ENCODE measurements around the gene LYPD6B. TPM values are rescaled to one million over a fixed set of nuclear protein-coding genes. Genes with fewer than 3 reads are reported as not detected.

The LYPD6B gene
- total and polyA plus RNA-seq, 4 donors = 0.13 to 0.59 (median 0.14) TPM

DNA sequence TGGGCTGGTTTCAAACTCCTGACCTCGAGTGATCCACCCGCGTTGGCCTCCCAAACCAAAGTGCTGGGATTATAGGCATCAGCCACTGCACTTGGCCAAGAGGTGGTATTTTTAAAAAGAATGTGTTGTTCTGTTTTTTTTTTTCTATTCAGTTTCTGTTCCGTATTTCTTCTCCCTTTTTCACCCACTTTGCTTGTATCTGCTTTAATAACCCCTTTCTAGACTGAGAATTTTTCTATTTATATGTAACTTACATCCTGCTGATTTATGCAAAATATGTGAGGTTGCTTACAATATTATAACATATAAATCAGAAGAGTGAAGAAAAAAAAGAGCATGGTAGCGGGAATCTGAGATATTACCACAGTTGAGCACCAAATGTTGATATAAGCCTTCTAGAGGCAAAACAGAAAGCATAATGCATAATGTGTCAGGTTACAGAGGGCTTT lies 17.2 kb upstream of the LYPD6B start:
- no peak for DNase-seq (ENCODE audit: low spot score)
- Histone ChIP-seq H3K27me3 (ENCODE audit: control insufficient read depth in 4 of 4, insufficient read depth in 4 of 4, low read length in 3 of 4) (no peaks in the 10 kb centered on the region), H3K36me3 (ENCODE audit: control insufficient read depth in 4 of 4, insufficient read depth in 3 of 4, low read depth in 1 of 4, low read length in 3 of 4) (no peaks in the 10 kb centered on the region), H3K4me3 (ENCODE audit: low read depth in 1 of 3, low read length in 3 of 3) (no peak overlapping the region), H3K27ac (ENCODE audit: low read depth in 1 of 2, low read length in 2 of 2) (no peak overlapping the region), H3K9me3 (ENCODE audit: control insufficient read depth in 4 of 4, low read length in 3 of 4) (no peaks in the 10 kb centered on the region), H3K4me1 (ENCODE audit: control insufficient read depth in 4 of 4, insufficient read depth in 4 of 4, low read length in 3 of 4) (no peaks in the 10 kb centered on the region), H3K9ac (ENCODE audit: low read depth in 1 of 2, low read length in 2 of 2) (no peak overlapping the region)
- WGBS = 88% methylated on average over 5 of the region's 5 CpGs
- TF ChIP-seq, protein P1, sequence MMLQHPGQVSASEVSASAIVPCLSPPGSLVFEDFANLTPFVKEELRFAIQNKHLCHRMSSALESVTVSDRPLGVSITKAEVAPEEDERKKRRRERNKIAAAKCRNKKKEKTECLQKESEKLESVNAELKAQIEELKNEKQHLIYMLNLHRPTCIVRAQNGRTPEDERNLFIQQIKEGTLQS (IDR thresholded peaks at IDR 0.05) = no peak
- no peak for TF ChIP-seq HNF4A (conservative IDR thresholded peaks at IDR 0.05)
- no peak for TF ChIP-seq RXRA (IDR thresholded peaks at IDR 0.05)

DNA sequence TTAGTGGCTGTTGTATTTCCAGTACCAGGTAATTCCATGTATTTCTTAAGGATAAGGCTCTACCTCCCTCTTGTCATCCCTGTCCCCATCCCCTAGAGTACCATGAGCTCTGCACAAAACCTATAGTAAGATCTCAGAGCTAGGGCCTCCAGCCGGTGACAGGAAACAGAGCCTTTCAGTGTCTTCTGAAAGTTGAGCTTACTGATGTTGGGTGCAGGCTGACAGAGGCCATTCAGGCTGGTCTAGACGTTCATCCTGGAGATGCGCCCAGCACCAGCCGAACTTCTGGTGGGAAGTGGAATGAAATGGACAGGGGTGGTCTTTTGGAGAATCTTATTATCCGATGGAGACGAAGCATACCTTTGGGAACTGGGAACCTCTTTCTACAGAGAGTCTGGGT lies 16.7 kb upstream of the LYPD6B start:
- Histone ChIP-seq H3K9me3 (ENCODE audit: control insufficient read depth in 4 of 4, low read length in 3 of 4) (no peaks in the 10 kb centered on the region), H3K36me3 (ENCODE audit: control insufficient read depth in 4 of 4, insufficient read depth in 3 of 4, low read depth in 1 of 4, low read length in 3 of 4) (no peaks in the 10 kb centered on the region), H3K27ac (ENCODE audit: low read depth in 1 of 2, low read length in 2 of 2) (no peak overlapping the region), H3K27me3 (ENCODE audit: control insufficient read depth in 4 of 4, insufficient read depth in 4 of 4, low read length in 3 of 4) (no peaks in the 10 kb centered on the region), H3K9ac (ENCODE audit: low read depth in 1 of 2, low read length in 2 of 2) (no peak overlapping the region), H3K4me1 (ENCODE audit: control insufficient read depth in 4 of 4, insufficient read depth in 4 of 4, low read length in 3 of 4) (no peaks in the 10 kb centered on the region), H3K4me3 (ENCODE audit: low read depth in 1 of 3, low read length in 3 of 3) (no peak overlapping the region)
- TF ChIP-seq, protein P1 (IDR thresholded peaks at IDR 0.05) = no peak
- 90% methylated on average over 6 of the region's 6 CpGs for WGBS
- DNase-seq (ENCODE audit: low spot score) = no peak

DNA sequence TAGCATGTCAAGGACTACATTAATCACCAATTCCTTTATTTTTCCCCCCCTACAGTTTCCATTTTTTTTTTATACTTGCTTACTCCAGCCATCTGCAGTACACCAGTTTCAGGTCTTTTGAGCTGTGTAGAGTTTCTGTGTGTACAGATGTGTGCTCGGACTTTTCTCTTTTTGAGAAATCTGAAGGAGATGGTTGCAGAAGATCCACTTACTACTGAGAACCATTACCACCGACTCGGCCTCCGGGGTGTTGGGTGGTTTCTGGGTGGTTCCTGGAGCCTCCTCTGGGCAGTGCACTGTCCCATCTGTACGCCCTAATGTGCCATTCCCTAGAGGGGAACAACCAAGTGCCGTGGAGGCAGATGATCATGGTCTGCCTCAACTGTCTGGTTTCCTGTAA lies 15.4 kb upstream of the LYPD6B start:
- 91% methylated on average over 6 of the region's 6 CpGs for WGBS
- H3K4me3 ChIP-seq (ENCODE audit: low read depth in 1 of 3, low read length in 3 of 3) = no peak overlapping the region
- no peak overlapping the region for H3K9ac ChIP-seq (ENCODE audit: low read depth in 1 of 2, low read length in 2 of 2)
- H3K27ac ChIP-seq (ENCODE audit: low read depth in 1 of 2, low read length in 2 of 2) = no peak overlapping the region
- no peaks in the 10 kb centered on the region for H3K4me1 ChIP-seq (ENCODE audit: control insufficient read depth in 4 of 4, insufficient read depth in 4 of 4, low read length in 3 of 4)
- no peak for DNase-seq (ENCODE audit: low spot score)
- H3K36me3 ChIP-seq (ENCODE audit: control insufficient read depth in 4 of 4, insufficient read depth in 3 of 4, low read depth in 1 of 4, low read length in 3 of 4) = no peaks in the 10 kb centered on the region
- H3K27me3 ChIP-seq (ENCODE audit: control insufficient read depth in 4 of 4, insufficient read depth in 4 of 4, low read length in 3 of 4) = no peaks in the 10 kb centered on the region
- no peak for TF ChIP-seq NR2F2 (IDR thresholded peaks at IDR 0.05)
- no peak for TF ChIP-seq GABPA (IDR thresholded peaks at IDR 0.05 in 1 of 2, conservative IDR thresholded peaks at IDR 0.05 in 1 of 2)
- TF ChIP-seq SP1 (IDR thresholded peaks at IDR 0.05) = no peak
- H3K9me3 ChIP-seq (ENCODE audit: control insufficient read depth in 4 of 4, low read length in 3 of 4) = no peaks in the 10 kb centered on the region

DNA sequence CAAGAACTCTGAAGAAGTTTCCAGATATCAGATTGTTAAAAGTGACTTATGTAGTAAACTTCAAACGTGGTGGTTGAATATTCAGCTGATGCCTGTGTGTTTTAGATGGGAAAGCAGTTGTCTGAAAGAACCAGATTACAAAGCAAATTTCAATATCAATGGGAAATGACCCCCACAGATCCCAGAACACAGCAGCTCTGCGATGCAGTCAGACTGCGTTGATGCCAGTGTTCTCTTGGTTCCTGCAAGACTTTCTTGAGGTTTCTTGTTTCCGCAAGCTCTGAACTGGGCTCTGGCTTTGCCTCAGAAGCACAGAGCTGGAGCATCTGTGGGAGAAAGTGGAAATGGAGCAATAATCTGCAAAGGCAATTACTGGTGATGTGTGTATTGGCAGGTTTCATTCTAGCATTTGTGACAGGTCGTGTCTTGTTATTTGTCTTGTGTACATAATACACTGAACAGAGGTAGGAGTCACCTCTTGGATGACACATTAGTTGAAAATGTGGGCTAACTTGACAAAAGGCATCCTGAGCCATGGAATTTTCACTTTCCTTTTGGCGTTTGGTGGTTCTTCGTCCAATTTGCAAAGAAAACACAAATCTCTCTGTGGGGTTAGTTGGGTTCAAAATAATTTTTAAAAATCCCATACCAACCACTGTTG lies 10.8 kb upstream of the LYPD6B start:
- Histone ChIP-seq H3K36me3 (ENCODE audit: control insufficient read depth in 4 of 4, insufficient read depth in 3 of 4, low read depth in 1 of 4, low read length in 3 of 4) (no peaks in the 10 kb centered on the region), H3K9ac (ENCODE audit: low read depth in 1 of 2, low read length in 2 of 2) (no peak overlapping the region), H3K27me3 (ENCODE audit: control insufficient read depth in 4 of 4, insufficient read depth in 4 of 4, low read length in 3 of 4) (peaks cover 0 to 5% (median 0%) of the 10 kb centered on the region in 4 donors), H3K9me3 (ENCODE audit: control insufficient read depth in 4 of 4, low read length in 3 of 4) (no peaks in the 10 kb centered on the region), H3K27ac (ENCODE audit: low read depth in 1 of 2, low read length in 2 of 2) (no peak overlapping the region), H3K4me1 (ENCODE audit: control insufficient read depth in 4 of 4, insufficient read depth in 4 of 4, low read length in 3 of 4) (no peaks in the 10 kb centered on the region), H3K4me3 (ENCODE audit: low read depth in 1 of 3, low read length in 3 of 3) (no peak overlapping the region)
- DNase-seq (ENCODE audit: low spot score) = no peak
- TF ChIP-seq HNF4A (conservative IDR thresholded peaks at IDR 0.05) (no peak), FOXA2 (IDR thresholded peaks at IDR 0.05) (no peak), YY1 (IDR thresholded peaks at IDR 0.05) (no peak), EGR1 (IDR thresholded peaks at IDR 0.05; ENCODE audit: low read depth in 2 of 2) (no peak), RAD21 (IDR thresholded peaks at IDR 0.05) (no peak)
- 61% methylated on average over 7 of the region's 7 CpGs for WGBS
